ENCODE results near the gene CYTH3. TPM values are rescaled to one million over a fixed set of nuclear protein-coding genes. Genes with fewer than 3 reads are reported as not detected.

The CYTH3 gene
- total RNA-seq, 1 experiment from 2014 or later = 73.4 TPM

GRCh38 chr7:6133249-6133648 lies 139.2 kb downstream of the CYTH3 start:
- CTCF ChIA-PET = no interaction called here
- BruUV-seq (replicated peaks) = no TSS peak
- no peaks in the 10 kb centered on the region for H3K4me1 Mint-ChIP-seq (ENCODE audit: low read depth, unreplicated experiment)

GRCh38 chr7:6130007-6130587 lies 142.3 kb downstream of the CYTH3 start:
- TF ChIP-seq CTCF (IDR thresholded peaks at IDR 0.05; ENCODE audit: unreplicated experiment) = no peak

More at GRCh38 chr7:6133249-6133648, 139.2 kb downstream of the CYTH3 start:
- Mint-ChIP-seq H3K4me3 (ENCODE audit: low read depth, unreplicated experiment) (no peak overlapping the region), H3K9me3 (ENCODE audit: low read depth, unreplicated experiment) (no peaks in the 10 kb centered on the region), H3K27ac (ENCODE audit: unreplicated experiment) (no peak overlapping the region), H3K27me3 (ENCODE audit: unreplicated experiment) (no peaks in the 10 kb centered on the region), H3K36me3 (ENCODE audit: insufficient read depth, unreplicated experiment) (peaks cover 25% of the 10 kb centered on the region)
- intact Hi-C loops (cut with micrococcal nuclease; ENCODE audit: unreplicated experiment) = no loop called here
- DNase-seq = no peak
- TF ChIP-seq CTCF (IDR thresholded peaks at IDR 0.05; ENCODE audit: unreplicated experiment) = no peak

GRCh38 chr7:6128205-6128604 lies 144.2 kb downstream of the CYTH3 start:
- no peak for TF ChIP-seq CTCF (IDR thresholded peaks at IDR 0.05; ENCODE audit: unreplicated experiment)
- Mint-ChIP-seq H3K4me3 (ENCODE audit: low read depth, unreplicated experiment) (no peak overlapping the region), H3K36me3 (ENCODE audit: insufficient read depth, unreplicated experiment) (peaks cover 43% of the 10 kb centered on the region), H3K27ac (ENCODE audit: unreplicated experiment) (no peak overlapping the region), H3K4me1 (ENCODE audit: low read depth, unreplicated experiment) (no peaks in the 10 kb centered on the region), H3K27me3 (ENCODE audit: unreplicated experiment) (no peaks in the 10 kb centered on the region), H3K9me3 (ENCODE audit: low read depth, unreplicated experiment) (no peaks in the 10 kb centered on the region)
- no peak for DNase-seq
- no TSS peak for BruUV-seq (replicated peaks)
- CTCF ChIA-PET = no interaction called here
- intact Hi-C loops (cut with micrococcal nuclease; ENCODE audit: unreplicated experiment) = no loop called here

More at GRCh38 chr7:6130007-6130587, 142.3 kb downstream of the CYTH3 start:
- Mint-ChIP-seq H3K9me3 (ENCODE audit: low read depth, unreplicated experiment) (no peaks in the 10 kb centered on the region), H3K36me3 (ENCODE audit: insufficient read depth, unreplicated experiment) (peaks cover 36% of the 10 kb centered on the region), H3K4me1 (ENCODE audit: low read depth, unreplicated experiment) (no peaks in the 10 kb centered on the region), H3K27ac (ENCODE audit: unreplicated experiment) (no peak overlapping the region), H3K4me3 (ENCODE audit: low read depth, unreplicated experiment) (no peak overlapping the region), H3K27me3 (ENCODE audit: unreplicated experiment) (no peaks in the 10 kb centered on the region)
- no TSS peak for BruUV-seq (replicated peaks)
- intact Hi-C loops (cut with micrococcal nuclease; ENCODE audit: unreplicated experiment) = no loop called here
- CTCF ChIA-PET = no interaction called here
- no peak for DNase-seq

- no peak overlapping the region for H3K27ac Mint-ChIP-seq (ENCODE audit: unreplicated experiment)
- BruUV-seq (replicated peaks) = no TSS peak
- DNase-seq = no peak
- no peak for TF ChIP-seq CTCF (IDR thresholded peaks at IDR 0.05; ENCODE audit: unreplicated experiment)
- CTCF ChIA-PET = interaction anchor here (0.6 kb wide), 1 partner anchor 11 kb away, joined by 4 read pairs; no protein-coding TSS in a partner anchor
- peaks cover 42% of the 10 kb centered on the region for H3K36me3 Mint-ChIP-seq (ENCODE audit: insufficient read depth, unreplicated experiment)
- H3K4me1 Mint-ChIP-seq (ENCODE audit: low read depth, unreplicated experiment) = no peaks in the 10 kb centered on the region
- intact Hi-C loops (cut with micrococcal nuclease; ENCODE audit: unreplicated experiment) = no loop called here
- H3K27me3 Mint-ChIP-seq (ENCODE audit: unreplicated experiment) = no peaks in the 10 kb centered on the region
- H3K9me3 Mint-ChIP-seq (ENCODE audit: low read depth, unreplicated experiment) = peaks cover under 1% of the 10 kb centered on the region
- no peak overlapping the region for H3K4me3 Mint-ChIP-seq (ENCODE audit: low read depth, unreplicated experiment)
Observed at GRCh38 chr7:6127110-6127490, 145.3 kb downstream of the CYTH3 start.
